ENCODE results near the gene PDE6A.
"Not testable (repeated sequence)": the region's sequence is repeated elsewhere in the genome, so short reads cannot be mapped to it uniquely, and the experiment has no call there.

PDE6A gene

DNA sequence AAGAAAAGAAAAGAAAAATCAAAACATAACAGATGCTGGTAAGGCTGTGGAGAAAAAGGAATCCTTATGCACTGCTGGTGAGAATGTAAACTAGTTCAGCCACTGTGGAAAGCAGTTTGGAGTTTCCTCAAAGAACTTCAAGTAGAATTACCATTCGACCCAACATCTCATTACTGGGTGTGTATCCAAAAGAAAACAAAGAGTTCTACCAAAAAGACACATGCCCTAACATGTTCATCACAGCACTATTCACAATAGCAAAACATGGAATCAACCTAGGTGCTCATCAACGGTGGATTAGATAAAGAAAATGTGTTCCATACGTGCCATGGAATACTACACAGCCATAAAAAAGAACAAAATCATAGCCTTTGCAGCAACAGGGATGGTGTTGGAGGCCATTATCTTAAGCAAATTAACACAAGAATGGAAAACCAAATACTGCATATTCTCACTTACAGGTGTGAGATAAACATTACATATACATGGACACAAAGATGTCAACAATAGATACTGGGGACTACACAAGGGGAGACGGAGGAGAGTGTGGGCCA lies 63.4 kb downstream of the PDE6A start:
- Histone ChIP-seq H3K4me3 (ENCODE audit: low read depth, low read length) (no peak overlapping the region), H3K36me3 (ENCODE audit: insufficient read depth, low read length) (no peaks in the 10 kb centered on the region), H3K27ac (ENCODE audit: low read depth, low read length) (no peak overlapping the region), H3K27me3 (ENCODE audit: insufficient read depth, low read length) (no peaks in the 10 kb centered on the region), H3K4me1 (ENCODE audit: control insufficient read depth, insufficient read depth, low read length, unreplicated experiment) (peaks cover 3% of the 10 kb centered on the region), H3K79me2 (ENCODE audit: control insufficient read depth, insufficient read depth, low read length, unreplicated experiment) (no peaks in the 10 kb centered on the region), H2AFZ (ENCODE audit: low read length, unreplicated experiment) (no peak overlapping the region)

DNA sequence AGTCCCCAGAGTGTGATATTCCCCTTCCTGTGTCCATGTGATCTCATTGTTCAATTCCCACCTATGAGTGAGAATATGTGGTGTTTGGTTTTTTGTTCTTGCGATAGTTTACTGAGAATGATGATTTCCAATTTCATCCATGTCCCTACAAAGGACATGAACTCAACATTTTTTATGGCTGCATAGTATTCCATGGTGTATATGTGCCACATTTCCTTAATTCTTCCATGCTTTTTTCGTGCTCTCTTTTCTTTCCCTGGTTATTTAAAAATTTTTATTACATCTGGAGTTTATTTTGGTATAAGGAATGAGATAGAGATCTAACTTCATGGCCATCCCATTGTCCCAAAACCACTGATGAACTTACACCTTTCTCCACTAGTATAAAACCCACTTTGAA lies 65.0 kb downstream of the PDE6A start:
- H3K4me3 ChIP-seq (ENCODE audit: low read depth, low read length); H2AFZ ChIP-seq (ENCODE audit: low read length, unreplicated experiment); H3K36me3 ChIP-seq (ENCODE audit: insufficient read depth, low read length); H3K4me1 ChIP-seq (ENCODE audit: control insufficient read depth, insufficient read depth, low read length, unreplicated experiment); H3K27me3 ChIP-seq (ENCODE audit: insufficient read depth, low read length); H3K79me2 ChIP-seq (ENCODE audit: control insufficient read depth, insufficient read depth, low read length, unreplicated experiment); H3K27ac ChIP-seq (ENCODE audit: low read depth, low read length): not testable (repeated sequence)

DNA sequence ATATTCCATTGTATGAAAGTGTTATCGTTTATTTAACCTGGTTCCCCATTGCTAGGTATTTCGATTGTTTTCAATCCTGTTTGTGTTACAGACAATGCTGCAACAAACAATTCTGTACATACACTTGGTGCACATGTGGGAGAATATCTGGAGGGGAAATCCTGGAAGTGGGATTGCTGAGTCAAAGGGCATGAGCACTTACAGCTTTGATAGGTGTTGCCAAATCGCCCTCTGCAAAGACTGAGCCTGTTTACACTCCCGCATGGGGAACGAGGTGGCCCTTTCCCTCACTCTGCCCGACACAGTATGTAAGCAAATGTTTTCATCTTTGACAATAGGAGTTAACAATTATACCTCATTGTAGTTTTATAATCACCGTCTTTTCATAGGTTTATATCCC lies 66.2 kb downstream of the PDE6A start:
- Histone ChIP-seq H3K36me3 (ENCODE audit: insufficient read depth, low read length) (no peaks in the 10 kb centered on the region), H3K4me3 (ENCODE audit: low read depth, low read length) (no peak overlapping the region), H3K27ac (ENCODE audit: low read depth, low read length) (no peak overlapping the region), H3K79me2 (ENCODE audit: control insufficient read depth, insufficient read depth, low read length, unreplicated experiment) (no peaks in the 10 kb centered on the region), H2AFZ (ENCODE audit: low read length, unreplicated experiment) (peak overlapping the region; percentile 69), H3K27me3 (ENCODE audit: insufficient read depth, low read length) (no peaks in the 10 kb centered on the region), H3K4me1 (ENCODE audit: control insufficient read depth, insufficient read depth, low read length, unreplicated experiment) (no peaks in the 10 kb centered on the region)

DNA sequence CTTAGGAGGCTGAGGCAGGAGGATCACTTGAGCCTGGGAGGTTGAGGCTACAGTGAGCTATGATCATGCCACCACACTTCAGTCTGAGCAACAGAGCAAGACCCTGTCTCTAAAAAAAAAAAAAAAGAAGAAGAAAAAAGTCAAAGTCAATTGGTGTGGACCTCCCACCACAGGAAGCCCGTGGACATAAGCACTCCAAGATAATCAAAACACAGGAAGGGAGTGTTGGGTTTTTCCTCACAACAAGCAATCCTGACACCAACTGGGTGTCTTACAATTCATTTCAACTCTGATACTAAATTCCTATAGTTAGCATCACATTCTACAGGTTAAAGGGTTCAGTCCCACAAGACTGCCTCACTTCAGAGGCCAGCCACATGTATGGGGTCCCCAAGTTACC lies 70.7 kb downstream of the PDE6A start:
- Histone ChIP-seq H3K79me2 (ENCODE audit: control insufficient read depth, insufficient read depth, low read length, unreplicated experiment) (no peaks in the 10 kb centered on the region), H3K4me3 (ENCODE audit: low read depth, low read length) (no peak overlapping the region), H2AFZ (ENCODE audit: low read length, unreplicated experiment) (no peak overlapping the region), H3K36me3 (ENCODE audit: insufficient read depth, low read length) (no peaks in the 10 kb centered on the region), H3K27ac (ENCODE audit: low read depth, low read length) (no peak overlapping the region), H3K27me3 (ENCODE audit: insufficient read depth, low read length) (no peaks in the 10 kb centered on the region), H3K4me1 (ENCODE audit: control insufficient read depth, insufficient read depth, low read length, unreplicated experiment) (no peaks in the 10 kb centered on the region)

DNA sequence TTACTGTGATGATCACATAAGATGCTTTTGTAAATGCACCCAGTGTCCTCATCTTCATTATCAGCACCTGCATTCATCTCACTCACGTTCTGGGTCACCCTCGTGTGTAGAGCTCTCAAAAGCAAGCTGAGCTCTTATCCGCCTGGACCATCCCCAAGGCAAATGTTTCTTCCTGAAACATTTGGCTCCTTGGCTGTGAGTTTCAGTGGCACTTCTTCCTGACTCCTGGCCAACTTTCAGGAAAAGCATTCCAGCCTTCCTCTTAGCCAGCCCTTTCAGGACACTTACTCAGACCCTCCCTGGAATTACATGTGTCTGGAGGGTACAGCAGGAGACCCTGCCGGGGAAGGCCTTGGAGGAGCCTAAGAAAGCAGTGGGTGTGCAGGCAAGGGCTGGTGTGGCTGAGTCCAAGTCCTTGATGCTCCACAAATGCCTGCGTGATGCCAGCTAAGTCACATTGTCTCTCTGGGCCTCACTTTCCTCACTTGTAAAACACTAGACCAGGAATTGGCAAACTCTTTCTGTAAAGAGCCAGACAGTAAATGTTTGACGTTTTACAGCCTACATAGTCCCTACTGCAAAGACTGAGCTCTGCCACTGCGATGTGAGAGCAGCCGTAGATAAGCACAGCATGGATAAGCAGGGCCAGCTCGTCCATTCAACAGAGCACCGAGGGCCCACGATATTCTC lies 72.1 kb downstream of the PDE6A start:
- Histone ChIP-seq H3K79me2 (ENCODE audit: control insufficient read depth, insufficient read depth, low read length, unreplicated experiment) (no peaks in the 10 kb centered on the region), H3K4me1 (ENCODE audit: control insufficient read depth, insufficient read depth, low read length, unreplicated experiment) (no peaks in the 10 kb centered on the region), H3K4me3 (ENCODE audit: low read depth, low read length) (no peak overlapping the region), H3K27ac (ENCODE audit: low read depth, low read length) (no peak overlapping the region), H3K36me3 (ENCODE audit: insufficient read depth, low read length) (no peaks in the 10 kb centered on the region), H3K27me3 (ENCODE audit: insufficient read depth, low read length) (no peaks in the 10 kb centered on the region), H2AFZ (ENCODE audit: low read length, unreplicated experiment) (no peak overlapping the region)

DNA sequence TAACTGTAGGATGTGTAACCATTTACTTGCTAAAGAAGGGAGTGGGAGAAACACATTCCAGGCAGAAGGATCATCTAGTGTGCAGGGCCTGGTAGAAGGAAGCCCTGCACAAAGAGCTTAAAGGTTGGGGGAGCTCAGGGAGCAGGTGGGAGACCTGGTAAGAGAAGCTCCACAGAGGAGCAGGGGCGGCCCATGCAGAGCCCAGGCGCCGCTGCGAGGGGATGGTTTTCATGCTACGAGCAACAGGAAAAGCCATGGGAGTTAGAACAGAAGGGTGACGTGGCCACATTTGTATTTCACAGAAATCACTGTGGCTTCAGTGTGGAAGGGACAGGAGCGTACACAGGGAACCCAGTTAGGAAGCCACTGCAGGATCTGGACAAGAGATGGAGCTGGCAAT lies 73.1 kb downstream of the PDE6A start:
- Histone ChIP-seq H3K4me1 (ENCODE audit: control insufficient read depth, insufficient read depth, low read length, unreplicated experiment) (no peaks in the 10 kb centered on the region), H3K4me3 (ENCODE audit: low read depth, low read length) (no peak overlapping the region), H3K27ac (ENCODE audit: low read depth, low read length) (no peak overlapping the region), H2AFZ (ENCODE audit: low read length, unreplicated experiment) (no peak overlapping the region), H3K36me3 (ENCODE audit: insufficient read depth, low read length) (no peaks in the 10 kb centered on the region), H3K27me3 (ENCODE audit: insufficient read depth, low read length) (no peaks in the 10 kb centered on the region), H3K79me2 (ENCODE audit: control insufficient read depth, insufficient read depth, low read length, unreplicated experiment) (no peaks in the 10 kb centered on the region)

DNA sequence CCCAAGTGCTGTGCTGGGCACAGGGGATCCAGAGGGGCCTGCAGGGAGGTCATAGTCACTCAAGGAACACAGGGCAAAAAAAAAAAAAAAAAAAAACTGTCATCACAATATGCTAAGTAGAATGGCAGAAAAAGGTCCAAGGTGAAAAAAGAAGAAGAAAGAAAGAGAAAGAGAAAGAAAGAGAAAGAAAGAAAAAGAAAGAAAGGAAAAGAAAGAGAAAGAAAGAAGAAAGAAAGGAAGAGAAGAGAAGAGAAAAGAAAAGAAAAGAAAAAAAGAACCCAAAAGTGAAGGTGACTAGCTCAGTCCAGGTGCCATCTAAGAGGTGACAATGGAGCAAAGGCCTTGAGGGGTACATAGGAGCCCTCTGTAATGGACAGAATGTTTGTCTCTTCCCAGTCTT lies 73.9 kb downstream of the PDE6A start:
- Histone ChIP-seq H3K4me1 (ENCODE audit: control insufficient read depth, insufficient read depth, low read length, unreplicated experiment) (no peaks in the 10 kb centered on the region), H3K27ac (ENCODE audit: low read depth, low read length) (no peak overlapping the region), H2AFZ (ENCODE audit: low read length, unreplicated experiment) (no peak overlapping the region), H3K27me3 (ENCODE audit: insufficient read depth, low read length) (no peaks in the 10 kb centered on the region), H3K36me3 (ENCODE audit: insufficient read depth, low read length) (no peaks in the 10 kb centered on the region), H3K79me2 (ENCODE audit: control insufficient read depth, insufficient read depth, low read length, unreplicated experiment) (no peaks in the 10 kb centered on the region), H3K4me3 (ENCODE audit: low read depth, low read length) (no peak overlapping the region)

DNA sequence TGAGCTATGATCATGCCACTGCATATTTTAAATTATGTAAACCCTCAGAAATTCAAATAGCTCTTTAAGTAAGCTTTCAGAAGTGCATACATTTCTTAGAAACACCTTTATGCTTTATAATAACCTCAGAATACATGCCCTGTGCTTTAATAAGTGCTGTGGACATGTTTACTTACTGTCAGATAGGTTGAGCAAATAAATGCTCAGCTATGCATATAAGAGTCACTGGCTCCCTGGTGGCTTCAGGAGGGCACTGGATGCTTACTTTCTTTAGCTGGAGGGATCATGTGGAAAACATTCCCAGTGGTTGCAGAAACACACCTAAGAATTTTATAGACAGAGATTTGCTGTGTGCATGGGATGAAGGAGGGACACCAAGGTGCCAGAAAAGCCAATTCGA lies 74.4 kb downstream of the PDE6A start:
- Histone ChIP-seq H3K79me2 (ENCODE audit: control insufficient read depth, insufficient read depth, low read length, unreplicated experiment) (no peaks in the 10 kb centered on the region), H3K4me1 (ENCODE audit: control insufficient read depth, insufficient read depth, low read length, unreplicated experiment) (peaks cover 4% of the 10 kb centered on the region), H3K27me3 (ENCODE audit: insufficient read depth, low read length) (no peaks in the 10 kb centered on the region), H3K4me3 (ENCODE audit: low read depth, low read length) (no peak overlapping the region), H3K36me3 (ENCODE audit: insufficient read depth, low read length) (no peaks in the 10 kb centered on the region), H2AFZ (ENCODE audit: low read length, unreplicated experiment) (no peak overlapping the region), H3K27ac (ENCODE audit: low read depth, low read length) (no peak overlapping the region)

DNA sequence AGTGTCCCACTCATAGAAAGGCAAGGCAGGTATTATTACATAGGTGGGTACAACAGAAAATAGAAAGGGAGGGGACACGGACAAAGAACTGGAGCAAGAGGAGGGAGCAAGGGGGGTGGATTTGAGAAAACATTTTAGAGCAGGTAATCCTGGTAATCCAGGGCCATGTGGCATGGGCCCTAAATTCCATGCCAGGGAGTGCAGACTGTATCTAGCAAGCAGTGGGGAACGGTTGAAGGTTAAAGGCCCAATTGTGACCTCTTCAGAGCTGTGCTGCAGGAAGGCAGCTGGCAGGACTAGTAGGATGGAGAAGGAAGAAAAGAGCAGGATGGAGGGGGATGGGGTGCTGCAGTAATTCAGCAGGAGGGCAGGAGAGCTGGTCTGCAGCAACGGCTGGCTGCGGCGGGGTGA lies 75.2 kb downstream of the PDE6A start:
- Histone ChIP-seq H3K79me2 (ENCODE audit: control insufficient read depth, insufficient read depth, low read length, unreplicated experiment) (no peaks in the 10 kb centered on the region), H2AFZ (ENCODE audit: low read length, unreplicated experiment) (no peak overlapping the region), H3K27ac (ENCODE audit: low read depth, low read length) (no peak overlapping the region), H3K36me3 (ENCODE audit: insufficient read depth, low read length) (no peaks in the 10 kb centered on the region), H3K4me3 (ENCODE audit: low read depth, low read length) (no peak overlapping the region), H3K4me1 (ENCODE audit: control insufficient read depth, insufficient read depth, low read length, unreplicated experiment) (peaks cover 4% of the 10 kb centered on the region), H3K27me3 (ENCODE audit: insufficient read depth, low read length) (no peaks in the 10 kb centered on the region)

DNA sequence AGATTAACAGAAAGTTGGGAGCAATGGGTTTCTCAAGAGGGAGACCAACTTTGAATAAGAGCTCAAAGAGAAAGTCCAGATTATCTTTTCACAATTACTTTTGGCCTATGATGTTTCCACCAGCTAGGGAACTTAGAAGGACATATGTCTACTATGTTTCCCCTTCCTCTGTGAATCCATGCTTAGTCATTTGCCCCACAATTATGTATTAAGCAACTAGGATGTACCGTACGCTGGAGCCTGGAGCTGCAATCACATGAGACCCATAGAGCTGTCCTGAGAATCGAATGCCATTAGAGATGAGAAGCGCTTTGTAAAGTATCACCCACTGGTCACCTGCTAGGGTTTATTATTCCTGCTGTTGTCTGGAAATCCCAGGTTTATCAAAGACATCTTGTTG lies 78.8 kb downstream of the PDE6A start:
- H3K27ac ChIP-seq (ENCODE audit: low read depth, low read length) = peak overlapping the region; percentile 2; the same call in 1 of the 2 replicates
- no peaks in the 10 kb centered on the region for H3K79me2 ChIP-seq (ENCODE audit: control insufficient read depth, insufficient read depth, low read length, unreplicated experiment)
- no peaks in the 10 kb centered on the region for H3K36me3 ChIP-seq (ENCODE audit: insufficient read depth, low read length)
- no peaks in the 10 kb centered on the region for H3K27me3 ChIP-seq (ENCODE audit: insufficient read depth, low read length)
- no peak overlapping the region for H3K4me3 ChIP-seq (ENCODE audit: low read depth, low read length)
- H3K4me1 ChIP-seq (ENCODE audit: control insufficient read depth, insufficient read depth, low read length, unreplicated experiment) = peaks cover 8% of the 10 kb centered on the region
- no peak overlapping the region for H2AFZ ChIP-seq (ENCODE audit: low read length, unreplicated experiment)

DNA sequence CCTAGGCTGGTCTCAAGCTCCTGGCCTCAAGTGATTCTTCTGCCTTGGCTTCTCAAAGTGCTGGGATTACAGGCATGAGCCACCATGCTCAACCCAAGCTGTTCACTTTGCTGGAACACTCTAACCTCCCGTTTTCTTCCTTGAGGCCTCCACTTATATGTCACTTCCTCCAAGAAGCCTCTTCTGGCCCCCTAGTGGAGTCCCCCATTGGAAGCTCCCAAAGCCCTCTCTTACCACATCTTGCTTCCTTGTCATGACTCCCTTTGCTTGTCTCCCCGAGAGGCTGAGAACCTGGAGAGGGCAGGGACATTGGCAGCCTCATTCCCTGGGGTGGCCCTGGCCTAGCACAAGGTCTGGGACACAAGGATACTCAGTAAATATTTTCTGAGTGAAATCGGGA lies 80.8 kb downstream of the PDE6A start:
- Histone ChIP-seq H3K27ac (ENCODE audit: low read depth, low read length) (no peak overlapping the region), H3K36me3 (ENCODE audit: insufficient read depth, low read length) (no peaks in the 10 kb centered on the region), H2AFZ (ENCODE audit: low read length, unreplicated experiment) (no peak overlapping the region), H3K27me3 (ENCODE audit: insufficient read depth, low read length) (no peaks in the 10 kb centered on the region), H3K4me1 (ENCODE audit: control insufficient read depth, insufficient read depth, low read length, unreplicated experiment) (peaks cover 13% of the 10 kb centered on the region), H3K79me2 (ENCODE audit: control insufficient read depth, insufficient read depth, low read length, unreplicated experiment) (no peaks in the 10 kb centered on the region), H3K4me3 (ENCODE audit: low read depth, low read length) (no peak overlapping the region)
